ENCODE results near the gene PIK3CB.
"Not testable (repeated sequence)": the region's sequence is repeated elsewhere in the genome, so short reads cannot be mapped to it uniquely, and the experiment has no call there.

The PIK3CB gene

DNA sequence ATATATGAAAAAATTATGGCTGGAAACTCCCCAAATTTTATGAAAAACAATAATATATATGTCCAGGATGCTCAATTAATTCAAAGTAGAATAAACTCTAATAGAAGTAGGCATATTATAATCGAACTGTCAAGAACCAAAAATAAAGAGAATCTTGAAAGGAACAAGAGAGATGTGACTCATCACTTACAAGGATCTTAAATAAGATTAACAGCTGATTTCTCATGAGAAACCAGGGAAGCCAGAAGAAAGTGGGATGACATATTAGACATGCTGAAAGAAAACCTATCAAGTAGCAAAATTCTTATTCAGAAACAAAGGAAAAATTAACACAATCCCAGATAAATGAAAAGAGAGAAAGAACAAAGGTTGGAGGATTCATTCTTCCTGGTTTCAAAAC lies 159.3 kb downstream of the PIK3CB start:
- DNase-seq: no peak

- DNase-seq: no peak
Observed at GRCh38 chr3:138673641-138674530, 160.8 kb downstream of the PIK3CB start.

DNA sequence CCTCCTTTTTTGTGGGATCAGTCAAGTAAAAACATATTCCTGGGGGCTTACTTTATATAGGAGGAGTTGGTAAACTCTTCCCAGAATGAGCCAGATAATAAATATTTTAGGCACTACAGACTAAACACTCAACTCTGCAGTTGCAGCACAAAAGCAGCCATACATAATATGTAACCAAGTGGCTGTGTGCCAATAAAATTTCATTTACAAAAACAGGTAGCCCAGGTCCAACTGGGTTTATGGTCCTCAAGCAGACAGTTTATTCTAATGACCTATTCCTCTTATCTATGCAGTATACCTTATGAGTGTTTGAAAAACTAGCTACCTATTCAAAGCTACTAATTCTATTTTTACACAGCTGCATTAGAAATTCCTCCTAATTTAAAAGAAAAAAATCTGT lies 164.3 kb downstream of the PIK3CB start:
- no peak for DNase-seq

- no peak for DNase-seq
Observed at GRCh38 chr3:138668107-138668506, 166.6 kb downstream of the PIK3CB start.

DNA sequence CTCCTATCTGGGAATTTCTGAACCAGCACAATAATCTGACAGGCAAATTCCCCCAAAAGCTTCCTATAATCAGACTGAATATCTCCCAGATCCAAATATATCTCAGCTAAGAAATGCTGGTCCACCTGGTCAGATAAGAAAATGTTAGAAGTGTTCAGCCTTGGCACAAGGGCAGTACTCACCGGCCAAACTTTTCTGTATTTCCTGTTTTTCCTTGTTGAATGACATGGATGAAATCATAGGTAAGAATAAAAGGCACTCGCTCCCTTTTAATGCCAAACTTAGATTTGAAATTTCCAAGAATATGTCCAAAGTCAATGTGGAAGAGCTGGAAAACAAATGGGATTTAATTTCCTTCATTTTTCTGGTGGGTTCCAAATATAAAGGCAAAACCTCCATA lies 177.2 kb downstream of the PIK3CB start:
- no peak for DNase-seq

GRCh38 chr3:138653567-138653966 lies 181.2 kb downstream of the PIK3CB start:
- no peak for DNase-seq

- no peak for DNase-seq
Observed at GRCh38 chr3:138649134-138649533, 185.6 kb downstream of the PIK3CB start.

- DNase-seq: no peak
Observed at GRCh38 chr3:138646513-138646912, 188.2 kb downstream of the PIK3CB start.

- no peak for DNase-seq
Observed at GRCh38 chr3:138646008-138646407, 188.7 kb downstream of the PIK3CB start.

- no peak for DNase-seq
Observed at GRCh38 chr3:138642927-138643253, 191.8 kb downstream of the PIK3CB start.

DNA sequence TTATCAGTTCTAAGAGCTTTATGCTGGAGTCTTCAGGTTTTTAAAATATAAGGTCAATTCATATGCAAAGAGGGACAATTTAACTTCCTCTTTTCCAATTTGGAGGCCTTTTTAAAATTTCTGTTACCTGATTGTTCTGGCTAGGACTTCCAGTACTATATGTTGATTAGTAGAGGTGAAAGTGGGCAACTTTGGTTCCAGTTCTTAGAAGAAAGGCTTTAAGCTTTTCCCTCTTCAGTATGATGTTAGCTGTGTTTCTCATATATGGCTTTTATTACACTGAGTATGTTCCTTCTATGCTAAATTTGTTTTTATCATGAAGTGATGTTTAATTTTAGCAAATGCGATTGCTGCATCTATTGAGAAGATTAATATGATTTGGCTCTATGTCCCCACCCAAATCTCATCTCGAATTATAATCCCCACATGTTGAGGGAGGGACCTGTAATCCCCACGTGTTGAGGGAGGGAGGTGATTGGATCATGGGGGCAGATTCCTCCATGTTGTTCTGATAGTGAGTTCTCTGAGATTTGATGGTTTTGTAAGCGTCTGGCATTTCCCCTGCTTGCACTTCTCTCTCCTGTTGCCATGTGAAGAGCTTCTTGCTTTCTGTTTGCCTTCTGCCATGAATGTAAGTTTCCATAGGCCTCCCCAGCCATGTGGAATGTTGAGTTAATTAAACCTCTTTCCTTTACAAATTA lies 192.4 kb downstream of the PIK3CB start:
- no peak for DNase-seq

GRCh38 chr3:138640537-138640936 lies 194.2 kb downstream of the PIK3CB start:
- DNase-seq: no peak

- no peak for DNase-seq
Observed at GRCh38 chr3:138638641-138639040, 196.1 kb downstream of the PIK3CB start.

DNA sequence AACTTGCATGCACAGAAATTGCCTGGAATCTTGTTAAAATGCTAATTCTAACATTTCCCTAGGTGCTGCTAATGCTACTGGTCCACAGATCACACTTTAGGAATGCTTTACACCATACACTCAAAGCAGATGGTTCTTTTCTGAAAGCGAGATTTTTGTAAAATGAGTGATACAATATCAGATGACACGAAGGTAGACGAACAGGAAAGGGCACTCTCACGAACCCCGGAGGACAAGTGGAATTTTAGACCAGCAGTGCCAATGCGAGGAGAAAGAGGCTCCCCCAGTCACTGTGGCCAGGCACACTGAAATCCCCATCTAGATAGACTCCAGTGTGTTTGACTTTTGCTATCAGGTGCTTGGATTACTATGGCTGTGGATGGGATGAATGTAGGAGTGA lies 205.2 kb downstream of the PIK3CB start:
- no peak for DNase-seq

GRCh38 chr3:138625707-138626365 lies 208.9 kb downstream of the PIK3CB start:
- DNase-seq: no peak

- no peak for DNase-seq
Observed at GRCh38 chr3:138624518-138624917, 210.2 kb downstream of the PIK3CB start.

DNA sequence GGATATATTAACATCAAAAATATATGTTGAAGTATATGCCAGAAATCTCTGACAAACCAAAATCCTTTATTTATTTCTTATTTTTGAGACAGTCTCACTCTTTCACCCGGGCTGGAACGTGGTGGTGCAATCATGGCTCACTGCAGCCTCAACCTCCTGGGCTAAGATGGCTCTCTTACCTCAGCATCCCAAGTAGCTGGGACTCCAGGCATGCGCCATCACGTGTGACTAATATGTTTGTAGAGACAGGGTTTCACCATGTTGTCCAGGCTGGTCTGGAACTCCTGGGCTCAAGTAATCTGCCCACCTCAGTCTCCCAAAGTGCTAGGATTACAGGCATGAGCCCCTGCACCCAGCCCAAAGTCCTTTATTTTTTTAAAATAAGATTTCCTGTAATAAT lies 214.3 kb downstream of the PIK3CB start:
- no peak for DNase-seq

- no peak for DNase-seq
Observed at GRCh38 chr3:138615462-138615861, 219.3 kb downstream of the PIK3CB start.

GRCh38 chr3:138609898-138610266 lies 224.8 kb downstream of the PIK3CB start:
- no peak for DNase-seq

DNA sequence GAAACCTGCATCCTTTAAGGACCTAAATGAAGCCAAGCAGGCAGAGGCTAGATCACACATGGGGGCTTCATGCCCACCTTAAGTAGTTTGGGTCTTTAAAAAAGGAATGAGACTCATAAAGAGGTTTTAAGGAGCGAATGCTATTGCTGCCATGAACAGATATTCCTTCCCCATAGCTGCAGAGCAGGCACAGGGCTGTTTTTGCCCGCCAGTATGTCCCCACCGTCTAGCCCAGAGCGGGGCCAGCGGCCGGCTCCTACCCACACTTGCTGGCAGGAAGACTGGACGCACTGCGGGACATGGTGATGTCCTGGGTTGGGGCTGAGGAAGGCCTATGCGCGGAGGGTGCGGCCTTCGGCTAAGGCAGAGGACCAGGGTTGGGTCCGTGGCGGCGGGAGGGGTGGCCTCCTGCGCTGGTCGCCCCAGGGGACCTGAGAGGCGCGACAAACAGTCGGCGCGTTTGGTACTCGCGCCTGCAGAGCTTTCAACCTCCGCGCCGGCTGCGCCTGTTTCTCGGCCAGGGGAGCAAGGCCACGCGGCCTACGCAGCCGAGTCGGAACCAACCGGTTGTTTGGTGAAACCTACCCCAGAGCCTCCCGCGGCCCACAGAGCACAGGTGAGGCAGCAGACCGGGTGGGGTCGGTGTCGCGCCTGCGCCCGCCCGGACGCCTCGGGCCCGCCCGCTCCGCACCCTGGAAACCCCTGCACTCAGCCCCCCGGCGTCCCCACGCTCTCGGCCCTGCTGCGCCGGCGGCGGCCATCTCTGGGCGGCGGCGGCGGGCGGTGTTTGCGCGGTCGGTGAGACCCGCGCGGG lies 226.2 kb downstream of the PIK3CB start, which contains the start of gene FAIM:
Gene FAIM, plus strand, starts transcription at position 450 of the 814 bp plus-strand sequence. CDS start 10,956 bp downstream, outside the sequence.
- DNase-seq: peak; percentile 47

- DNase-seq: not testable (repeated sequence)
Observed at GRCh38 chr3:138604106-138604595, 230.6 kb downstream of the PIK3CB start.
